Endothelial cell (in vitro differentiated cells): ENCODE data around the gene DYNLT5. TPM values are rescaled to one million over a fixed set of nuclear protein-coding genes. Genes with fewer than 3 reads are reported as not detected.

Source experiments
- DNase-seq: peaks from one replicate; pipeline ENCODE4 v3.0.0; 2021; ENCODE audit warnings: low spot score
- H3K27ac Mint-ChIP-seq: one replicate; pipeline ENCODE4 v1.8.0; 2021; ENCODE audit warnings: mixed read lengths, inconsistent platforms; ENCODE audit not compliant: unreplicated experiment
- H3K27me3 Mint-ChIP-seq: one replicate; pipeline ENCODE4 v1.8.0; 2021; ENCODE audit warnings: mild to moderate bottlenecking, moderate library complexity, mixed read lengths, inconsistent platforms; ENCODE audit not compliant: unreplicated experiment
- H3K36me3 Mint-ChIP-seq: one replicate; pipeline ENCODE4 v1.8.0; 2021; ENCODE audit warnings: mild to moderate bottlenecking, low read depth, mixed read lengths, inconsistent platforms; ENCODE audit not compliant: unreplicated experiment
- H3K4me1 Mint-ChIP-seq: one replicate; pipeline ENCODE4 v1.8.0; 2021; ENCODE audit warnings: mild to moderate bottlenecking, mixed read lengths, inconsistent platforms; ENCODE audit not compliant: unreplicated experiment
- H3K4me3 Mint-ChIP-seq: one replicate; pipeline ENCODE4 v1.8.0; 2021; ENCODE audit warnings: mild to moderate bottlenecking, mixed read lengths, inconsistent platforms; ENCODE audit not compliant: unreplicated experiment
- H3K9me3 Mint-ChIP-seq: one replicate; pipeline ENCODE4 v1.8.0; 2021; ENCODE audit warnings: mixed read lengths, inconsistent platforms; ENCODE audit not compliant: unreplicated experiment
- CTCF ChIP-seq: fragments of 200-600 bp; sonication (generic); IDR thresholded peaks from one replicate; pipeline ENCODE4 v1.5.0; 2021; ENCODE audit warnings: antibody characterized with exemption; ENCODE audit not compliant: unreplicated experiment
- total RNA-seq: library from RNA; stranded (reverse); fragmentation: NEBNext Ultra II Directional; extraction: Animal tissue kit (Norgen Biotek cat#: 25700); gene quantifications from one replicate; pipeline ENCODE4 v1.2.1, GENCODE V29; 2021; ENCODE audit not compliant: unreplicated experiment

Gene DYNLT5
- total RNA-seq, 1 donor from 2014 or later: 57.9 TPM

DNA sequence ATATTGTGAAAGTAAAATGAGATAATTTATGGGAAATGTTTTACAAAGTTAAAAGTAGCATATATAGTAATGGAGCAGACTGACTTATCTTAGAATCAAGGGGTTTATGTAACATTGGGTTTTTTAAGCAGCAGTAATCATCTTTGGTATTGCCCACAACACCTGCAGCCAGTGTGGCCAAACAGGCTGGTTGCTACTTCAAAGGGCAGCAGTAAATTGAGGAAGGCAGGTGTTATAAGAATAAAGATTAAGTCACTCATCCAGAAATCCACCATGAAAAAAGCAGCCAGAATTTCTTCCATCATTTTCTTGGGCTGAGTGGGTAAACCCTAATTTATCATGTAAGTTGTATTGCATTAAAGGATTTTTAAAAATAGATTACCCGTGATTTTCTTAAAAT is 16.7 kb downstream of the DYNLT5 start:
- Mint-ChIP-seq H3K36me3 (peaks cover 11% of the 10 kb centered on the region), H3K27ac (no peak overlapping the region), H3K4me1 (no peaks in the 10 kb centered on the region), H3K4me3 (no peak overlapping the region), H3K9me3 (no peaks in the 10 kb centered on the region), H3K27me3 (no peaks in the 10 kb centered on the region)
- TF ChIP-seq CTCF: no peak
- no peak for DNase-seq

GRCh38 chr1:66769512-66770229 is 17.4 kb downstream of the DYNLT5 start:
- Mint-ChIP-seq H3K27me3 (no peaks in the 10 kb centered on the region), H3K27ac (no peak overlapping the region), H3K4me1 (no peaks in the 10 kb centered on the region), H3K4me3 (no peak overlapping the region), H3K9me3 (no peaks in the 10 kb centered on the region), H3K36me3 (peaks cover 11% of the 10 kb centered on the region)
- no peak for TF ChIP-seq CTCF
- DNase-seq: no peak

DNA sequence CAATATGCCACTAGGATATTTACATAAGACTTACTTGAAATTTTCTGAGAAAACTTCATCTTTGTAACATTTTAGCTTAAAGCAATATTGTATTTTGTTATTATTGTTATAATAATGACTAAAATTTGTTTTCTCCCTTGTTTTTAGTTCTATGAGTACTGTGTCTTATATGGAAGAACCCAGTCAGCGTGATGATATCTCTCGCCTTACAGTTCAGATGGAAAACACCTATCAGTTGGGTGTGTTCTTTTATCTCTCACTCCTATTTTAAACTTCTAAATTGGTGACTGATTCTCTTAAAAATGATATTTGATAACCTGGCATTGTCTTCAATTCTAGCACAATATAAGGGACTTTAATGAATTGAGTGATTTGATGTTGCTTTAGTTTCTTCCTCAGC is 18.0 kb downstream of the DYNLT5 start:
- no peak for TF ChIP-seq CTCF
- Mint-ChIP-seq H3K4me3 (no peak overlapping the region), H3K36me3 (peaks cover 11% of the 10 kb centered on the region), H3K4me1 (no peaks in the 10 kb centered on the region), H3K9me3 (no peaks in the 10 kb centered on the region), H3K27me3 (no peaks in the 10 kb centered on the region), H3K27ac (no peak overlapping the region)
- DNase-seq: no peak

DNA sequence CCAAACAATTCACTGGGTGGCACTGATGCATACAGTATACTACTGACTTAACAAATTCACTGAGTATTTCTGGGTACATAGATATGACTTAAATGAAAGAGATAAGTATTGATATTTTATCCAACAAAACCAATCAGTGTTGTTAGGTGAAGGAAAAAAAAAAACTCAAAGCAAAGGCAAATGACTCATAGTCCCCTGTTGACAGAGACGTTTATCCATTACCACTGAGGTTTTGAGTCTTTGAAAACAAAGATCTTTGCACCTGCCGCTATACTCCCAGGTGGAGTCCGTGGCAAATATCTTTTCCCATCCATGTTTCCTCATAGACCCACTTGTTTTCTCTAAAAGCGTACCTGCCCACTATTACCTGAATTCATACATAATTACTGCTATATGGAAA is 18.4 kb downstream of the DYNLT5 start:
- H3K4me3 Mint-ChIP-seq: no peak overlapping the region
- no peak overlapping the region for H3K27ac Mint-ChIP-seq
- DNase-seq: no peak
- no peaks in the 10 kb centered on the region for H3K4me1 Mint-ChIP-seq
- no peaks in the 10 kb centered on the region for H3K9me3 Mint-ChIP-seq
- TF ChIP-seq CTCF: no peak
- no peaks in the 10 kb centered on the region for H3K27me3 Mint-ChIP-seq
- peaks cover 15% of the 10 kb centered on the region for H3K36me3 Mint-ChIP-seq

GRCh38 chr1:66773227-66773626 is 21.0 kb downstream of the DYNLT5 start:
- no peak for DNase-seq
- no peak overlapping the region for H3K27ac Mint-ChIP-seq
- peaks cover 28% of the 10 kb centered on the region for H3K36me3 Mint-ChIP-seq
- H3K4me1 Mint-ChIP-seq: no peaks in the 10 kb centered on the region
- no peak for TF ChIP-seq CTCF
- no peaks in the 10 kb centered on the region for H3K9me3 Mint-ChIP-seq
- no peaks in the 10 kb centered on the region for H3K27me3 Mint-ChIP-seq
- H3K4me3 Mint-ChIP-seq: no peak overlapping the region
